HG03103 (cell line): Measurements from ENCODE around the gene CDKL1.
A peak's percentile ranks its signal among the peaks of the same experiment; 100 is the strongest.
"Not testable (repeated sequence)": the region's sequence is repeated elsewhere in the genome, so short reads cannot be mapped to it uniquely, and the experiment has no call there.

ENCODE experiments used
- ATAC-seq: cut with Tn5 transposase; IDR thresholded peaks from one replicate; pipeline ENCODE4 v1.9.1; 2021; ENCODE audit warnings: low read depth; ENCODE audit not compliant: unreplicated experiment

The CDKL1 gene

GRCh38 chr14:50388256-50388931 is 8.3 kb downstream of the CDKL1 start:
- ATAC-seq, result no peak

GRCh38 chr14:50387548-50387947 is 9.1 kb downstream of the CDKL1 start:
- no peak for ATAC-seq

- no peak for ATAC-seq
Measured at GRCh38 chr14:50383618-50384225, 13.0 kb downstream of the CDKL1 start.

GRCh38 chr14:50381823-50382287 is 14.8 kb downstream of the CDKL1 start:
- ATAC-seq, result no peak

- ATAC-seq, result no peak
Measured at GRCh38 chr14:50381008-50381407, 15.7 kb downstream of the CDKL1 start.

- ATAC-seq, result no peak
Measured at GRCh38 chr14:50380455-50380854, 16.2 kb downstream of the CDKL1 start.

- no peak for ATAC-seq
Measured at GRCh38 chr14:50379563-50379962, 17.1 kb downstream of the CDKL1 start.

GRCh38 chr14:50377550-50378085 is 19.1 kb downstream of the CDKL1 start:
- ATAC-seq, result no peak

GRCh38 chr14:50375760-50376159 is 20.9 kb downstream of the CDKL1 start:
- no peak for ATAC-seq

GRCh38 chr14:50373959-50374358 is 22.7 kb downstream of the CDKL1 start:
- ATAC-seq, result no peak

GRCh38 chr14:50371546-50371945 is 25.1 kb downstream of the CDKL1 start:
- no peak for ATAC-seq

GRCh38 chr14:50366589-50366988 is 30.1 kb downstream of the CDKL1 start:
- ATAC-seq, result no peak

GRCh38 chr14:50366115-50366514 is 30.6 kb downstream of the CDKL1 start:
- ATAC-seq, result no peak

- ATAC-seq, result not testable (repeated sequence)
Measured at GRCh38 chr14:50365572-50365971, 31.1 kb downstream of the CDKL1 start.

GRCh38 chr14:50364792-50365191 is 31.9 kb downstream of the CDKL1 start:
- no peak for ATAC-seq

GRCh38 chr14:50363714-50364111 is 33.0 kb downstream of the CDKL1 start:
- peak; percentile 90 for ATAC-seq

GRCh38 chr14:50362764-50363713 is 33.6 kb downstream of the CDKL1 start:
- ATAC-seq, result peak; percentile 23

- ATAC-seq, result not testable (repeated sequence)
Measured at GRCh38 chr14:50361473-50362403, 34.9 kb downstream of the CDKL1 start.

GRCh38 chr14:50360851-50361250 is 35.8 kb downstream of the CDKL1 start:
- ATAC-seq, result no peak

- no peak for ATAC-seq
Measured at GRCh38 chr14:50360093-50360492, 36.6 kb downstream of the CDKL1 start.
